Gastroesophageal sphincter (tissue), 3 donors: ENCODE data around the gene CTXND1.

Experiments
- CTCF ChIP-seq, 4 experiments: fragments of 200-600 bp in 2 of 4; fragments of 450-650 bp in 2 of 4; sonication (generic) in 1 of 4; IDR thresholded peaks; one replicate each; pipeline ENCODE4 v1.5.1; 2017 to 2019; ENCODE audit warnings: antibody characterized with exemption in 4 of 4, mild to moderate bottlenecking in 2 of 4, moderate library complexity in 2 of 4
- EP300 ChIP-seq: sonication (generic); formaldehyde crosslinking; IDR thresholded peaks from one replicate; pipeline ENCODE4 v1.6.1; 2017; ENCODE audit warnings: antibody characterized with exemption, mild to moderate bottlenecking
- POLR2A ChIP-seq, 2 donors: fragments of 450-650 bp; IDR thresholded peaks; one replicate each; pipeline ENCODE4 v1.6.1; 2017; ENCODE audit warnings: antibody characterized with exemption in 2 of 2, mild to moderate bottlenecking in 2 of 2, moderate library complexity in 1 of 2
- POLR2AphosphoS5 ChIP-seq: sonication (generic); formaldehyde crosslinking; IDR thresholded peaks from one replicate; pipeline ENCODE4 v1.6.1; 2017; ENCODE audit warnings: antibody characterized with exemption

- TF ChIP-seq CTCF (IDR thresholded peaks at IDR 0.05), result no peak
- TF ChIP-seq POLR2AphosphoS5, result no peak
- TF ChIP-seq POLR2A (IDR thresholded peaks at IDR 0.05), result no peak
- TF ChIP-seq EP300, result no peak
Measured at GRCh38 chr15:80264031-80264430, 12.0 kb upstream of the CTXND1 start.
